GM12891 (cell line): Measurements from ENCODE around the gene PRR15.

ENCODE experiments used
- POLR2A ChIP-seq: IDR thresholded peaks from 2 replicates; pipeline ENCODE4 v1.6.1; 2011; ENCODE audit warnings: low read depth, low read length, control low read depth
- POLR2AphosphoS5 ChIP-seq: IDR thresholded peaks from 2 replicates; pipeline ENCODE4 v1.6.1; 2011; ENCODE audit warnings: low read depth, low read length, control low read depth

DNA sequence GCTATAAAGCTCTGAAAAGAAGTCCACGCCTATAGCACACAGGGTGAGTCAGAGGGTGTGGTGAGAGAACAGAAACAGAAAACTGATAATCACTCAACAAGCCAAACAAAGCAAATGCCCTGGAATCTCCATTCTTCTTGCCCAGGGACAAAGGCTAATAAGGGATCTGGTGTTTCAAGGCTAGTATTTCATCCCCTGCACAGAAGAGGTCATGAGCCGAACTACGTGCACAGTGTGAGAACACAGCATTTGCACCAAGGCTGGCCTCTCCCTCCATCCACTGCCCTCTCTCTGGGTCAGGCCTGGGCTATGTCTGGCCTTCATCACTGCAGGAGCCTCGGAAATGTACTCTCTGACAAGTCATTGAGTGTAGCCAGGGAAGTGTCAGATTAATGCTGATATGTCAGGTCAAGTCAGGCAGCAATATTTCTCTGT, 42.7 kb downstream of the PRR15 start:
- TF ChIP-seq POLR2A (no peak), POLR2AphosphoS5 (no peak)
